Measurements from ENCODE around the gene FAM240B. TPM values are rescaled to one million over a fixed set of nuclear protein-coding genes. Genes with fewer than 3 reads are reported as not detected.

The FAM240B gene
- total and polyA plus RNA-seq, 10 donors = not detected

DNA sequence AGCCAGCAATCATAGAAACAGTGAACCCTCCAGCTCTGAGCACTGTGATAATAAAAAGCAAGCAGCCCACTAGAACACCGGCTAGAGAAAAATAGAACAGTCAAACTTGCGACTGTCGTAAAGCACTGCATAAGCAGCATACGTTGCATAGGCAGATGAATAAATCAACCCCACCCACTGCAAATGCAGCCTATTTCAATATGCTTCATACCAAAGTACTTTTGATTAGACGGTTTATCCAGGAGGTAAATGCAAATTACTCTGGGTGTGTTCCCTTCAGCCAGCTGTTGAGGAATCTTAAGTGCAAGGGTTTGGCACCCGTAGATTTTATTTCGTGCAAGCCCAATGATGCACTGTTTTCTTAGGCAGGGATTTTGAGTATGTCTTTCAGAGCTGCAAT lies 67.4 kb downstream of the FAM240B start:
- intact Hi-C loops (cut with DNase I; ENCODE audit: low total_unique reads) = no loop called here

DNA sequence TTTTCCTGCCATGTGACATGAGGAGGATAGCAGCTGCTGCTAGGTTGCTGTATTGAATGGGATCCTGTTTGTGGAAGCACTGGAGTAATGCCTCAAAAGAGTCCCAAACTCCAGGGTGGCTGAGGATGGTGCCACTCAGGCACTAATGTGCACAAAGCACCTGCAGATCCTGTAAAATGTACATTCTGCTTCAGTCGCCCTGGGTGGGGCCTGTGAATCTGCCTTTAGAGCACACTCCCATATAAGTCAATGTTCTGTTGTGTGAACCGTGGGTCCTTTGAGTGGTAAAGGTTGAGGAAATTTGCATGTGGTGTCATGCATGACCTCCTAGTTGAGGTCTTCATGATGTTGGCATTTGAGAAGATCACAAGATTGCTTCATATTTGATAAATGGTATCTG lies 67.9 kb downstream of the FAM240B start:
- intact Hi-C loops (cut with DNase I; ENCODE audit: low total_unique reads) = no loop called here
- TF ChIP-seq, protein P1, sequence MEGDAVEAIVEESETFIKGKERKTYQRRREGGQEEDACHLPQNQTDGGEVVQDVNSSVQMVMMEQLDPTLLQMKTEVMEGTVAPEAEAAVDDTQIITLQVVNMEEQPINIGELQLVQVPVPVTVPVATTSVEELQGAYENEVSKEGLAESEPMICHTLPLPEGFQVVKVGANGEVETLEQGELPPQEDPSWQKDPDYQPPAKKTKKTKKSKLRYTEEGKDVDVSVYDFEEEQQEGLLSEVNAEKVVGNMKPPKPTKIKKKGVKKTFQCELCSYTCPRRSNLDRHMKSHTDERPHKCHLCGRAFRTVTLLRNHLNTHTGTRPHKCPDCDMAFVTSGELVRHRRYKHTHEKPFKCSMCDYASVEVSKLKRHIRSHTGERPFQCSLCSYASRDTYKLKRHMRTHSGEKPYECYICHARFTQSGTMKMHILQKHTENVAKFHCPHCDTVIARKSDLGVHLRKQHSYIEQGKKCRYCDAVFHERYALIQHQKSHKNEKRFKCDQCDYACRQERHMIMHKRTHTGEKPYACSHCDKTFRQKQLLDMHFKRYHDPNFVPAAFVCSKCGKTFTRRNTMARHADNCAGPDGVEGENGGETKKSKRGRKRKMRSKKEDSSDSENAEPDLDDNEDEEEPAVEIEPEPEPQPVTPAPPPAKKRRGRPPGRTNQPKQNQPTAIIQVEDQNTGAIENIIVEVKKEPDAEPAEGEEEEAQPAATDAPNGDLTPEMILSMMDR (IDR thresholded peaks at IDR 0.05 in 8 of 11, conservative IDR thresholded peaks at IDR 0.05 in 3 of 11) = no peak
- no peak for TF ChIP-seq POLR2A (IDR thresholded peaks at IDR 0.05)
- no peak overlapping the region for H3K4me3 ChIP-seq
- H3K36me3 ChIP-seq = no peaks in the 10 kb centered on the region
- 46 to 74% (median 65%) methylated on average over 2 of the region's 2 CpGs for WGBS, 5 donors
- H3K9me3 ChIP-seq = no peaks in the 10 kb centered on the region
- H3K4me1 ChIP-seq = no peaks in the 10 kb centered on the region
- H3K27ac ChIP-seq = no peak overlapping the region
- no peak for DNase-seq
- H3K27me3 ChIP-seq (replicated peaks in 1 of 7) = peaks cover 0 to 16% (median 0%) of the 10 kb centered on the region in 7 donors

More for the DNA sequence above, 67.4 kb downstream of the FAM240B start:
- no peaks in the 10 kb centered on the region for H3K4me1 ChIP-seq
- WGBS, 5 donors = 74 to 88% (median 81%) methylated on average over 7 of the region's 7 CpGs
- no peak overlapping the region for H3K27ac ChIP-seq
- H3K9me3 ChIP-seq = no peaks in the 10 kb centered on the region
- peaks cover 0 to 17% (median 0%) of the 10 kb centered on the region in 7 donors for H3K27me3 ChIP-seq (replicated peaks in 1 of 7)
- H3K4me3 ChIP-seq = no peak overlapping the region
- TF ChIP-seq, protein P1 (IDR thresholded peaks at IDR 0.05 in 8 of 11, conservative IDR thresholded peaks at IDR 0.05 in 3 of 11) = no peak
- TF ChIP-seq POLR2AphosphoS5 (IDR thresholded peaks at IDR 0.05) (no peak), POLR2A (IDR thresholded peaks at IDR 0.05) (no peak)
- no peak for DNase-seq
- no peaks in the 10 kb centered on the region for H3K36me3 ChIP-seq

DNA sequence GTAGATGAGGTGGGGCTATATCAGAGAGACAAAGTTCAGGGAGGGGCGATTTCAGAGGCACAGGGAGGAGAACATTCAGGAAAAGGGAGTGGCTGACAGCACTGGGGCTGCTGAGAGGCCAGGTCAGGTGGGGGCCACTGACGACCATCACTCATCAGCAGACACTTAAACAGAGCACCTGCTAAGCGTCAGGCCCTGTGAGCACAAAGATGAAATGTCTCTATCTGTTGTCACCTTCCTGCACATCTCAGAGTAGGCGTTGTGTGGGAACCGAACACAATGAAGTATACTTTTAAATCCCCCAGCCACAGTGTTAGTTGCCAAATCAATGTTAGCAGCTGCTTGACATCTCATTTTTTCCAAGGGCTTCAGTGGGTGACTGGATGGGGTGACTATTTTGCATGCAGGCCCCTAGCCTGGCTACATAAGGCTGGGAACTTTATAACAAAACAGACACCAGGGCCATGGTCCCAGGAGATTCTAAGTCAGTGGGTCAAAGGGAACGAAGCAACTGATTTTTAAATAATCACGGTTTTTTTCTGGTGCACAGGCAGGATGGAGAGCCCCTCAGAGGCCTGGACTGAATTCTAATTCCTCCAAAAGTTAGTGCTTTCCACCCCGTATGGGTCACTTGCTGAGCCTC lies 68.4 kb downstream of the FAM240B start:
- DNase-seq = no peak
- Histone ChIP-seq H3K27ac (no peak overlapping the region), H3K36me3 (no peaks in the 10 kb centered on the region), H3K4me3 (no peak overlapping the region), H3K27me3 (replicated peaks in 1 of 7) (peaks cover 0 to 14% (median 0%) of the 10 kb centered on the region in 7 donors), H3K4me1 (no peaks in the 10 kb centered on the region), H3K9me3 (no peaks in the 10 kb centered on the region)
- intact Hi-C loops (cut with DNase I; ENCODE audit: low total_unique reads) = no loop called here
- WGBS, 5 donors = 58 to 76% (median 68%) methylated on average over 8 of the region's 8 CpGs
- TF ChIP-seq POLR2A (IDR thresholded peaks at IDR 0.05) (no peak), POLR2AphosphoS5 (IDR thresholded peaks at IDR 0.05) (no peak)
- TF ChIP-seq, protein P1 (IDR thresholded peaks at IDR 0.05 in 8 of 11, conservative IDR thresholded peaks at IDR 0.05 in 3 of 11) = no peak

DNA sequence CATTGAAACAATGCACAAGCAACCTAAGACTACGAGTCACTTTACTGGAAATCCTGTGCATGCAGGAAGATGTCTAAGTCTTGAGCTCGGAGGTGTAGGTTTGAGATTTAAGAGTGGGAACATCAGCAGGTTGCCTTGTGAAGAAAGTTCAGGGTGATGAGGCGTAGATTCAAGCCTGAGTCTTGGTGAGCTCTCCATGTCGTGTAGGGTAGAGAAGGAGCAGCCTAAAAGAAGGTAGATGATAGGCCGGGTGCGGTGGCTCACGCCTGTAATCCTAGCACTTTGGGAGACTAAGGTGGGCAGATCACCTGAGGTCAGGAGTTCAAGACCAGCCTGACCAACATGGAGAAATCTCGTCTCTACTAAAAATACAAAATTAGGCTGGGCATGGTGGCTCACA lies 69.4 kb downstream of the FAM240B start:
- intact Hi-C loops (cut with DNase I; ENCODE audit: low total_unique reads) = no loop called here
- no peaks in the 10 kb centered on the region for H3K36me3 ChIP-seq

More for the DNA sequence above, 69.4 kb downstream of the FAM240B start:
- peaks cover 0 to 17% (median 0%) of the 10 kb centered on the region in 7 donors for H3K27me3 ChIP-seq (replicated peaks in 1 of 7)
- no peak overlapping the region for H3K4me3 ChIP-seq
- DNase-seq = no peak
- no peak overlapping the region for H3K27ac ChIP-seq
- H3K9me3 ChIP-seq = no peaks in the 10 kb centered on the region
- no peaks in the 10 kb centered on the region for H3K4me1 ChIP-seq
- TF ChIP-seq, protein P1 (IDR thresholded peaks at IDR 0.05 in 8 of 11, conservative IDR thresholded peaks at IDR 0.05 in 3 of 11) = no peak
- TF ChIP-seq POLR2AphosphoS5 (IDR thresholded peaks at IDR 0.05) = no peak
- no peak for TF ChIP-seq POLR2A (IDR thresholded peaks at IDR 0.05)
- 84 to 91% (median 89%) methylated on average over 8 of the region's 8 CpGs for whole genome bisulfite sequencing, 5 donors

All from spleen (tissue), 11 donors.